ENCODE results near the gene TRIM10.
"Not testable (repeated sequence)": the region's sequence is repeated elsewhere in the genome, so short reads cannot be mapped to it uniquely, and the experiment has no call there.

Gene TRIM10

DNA sequence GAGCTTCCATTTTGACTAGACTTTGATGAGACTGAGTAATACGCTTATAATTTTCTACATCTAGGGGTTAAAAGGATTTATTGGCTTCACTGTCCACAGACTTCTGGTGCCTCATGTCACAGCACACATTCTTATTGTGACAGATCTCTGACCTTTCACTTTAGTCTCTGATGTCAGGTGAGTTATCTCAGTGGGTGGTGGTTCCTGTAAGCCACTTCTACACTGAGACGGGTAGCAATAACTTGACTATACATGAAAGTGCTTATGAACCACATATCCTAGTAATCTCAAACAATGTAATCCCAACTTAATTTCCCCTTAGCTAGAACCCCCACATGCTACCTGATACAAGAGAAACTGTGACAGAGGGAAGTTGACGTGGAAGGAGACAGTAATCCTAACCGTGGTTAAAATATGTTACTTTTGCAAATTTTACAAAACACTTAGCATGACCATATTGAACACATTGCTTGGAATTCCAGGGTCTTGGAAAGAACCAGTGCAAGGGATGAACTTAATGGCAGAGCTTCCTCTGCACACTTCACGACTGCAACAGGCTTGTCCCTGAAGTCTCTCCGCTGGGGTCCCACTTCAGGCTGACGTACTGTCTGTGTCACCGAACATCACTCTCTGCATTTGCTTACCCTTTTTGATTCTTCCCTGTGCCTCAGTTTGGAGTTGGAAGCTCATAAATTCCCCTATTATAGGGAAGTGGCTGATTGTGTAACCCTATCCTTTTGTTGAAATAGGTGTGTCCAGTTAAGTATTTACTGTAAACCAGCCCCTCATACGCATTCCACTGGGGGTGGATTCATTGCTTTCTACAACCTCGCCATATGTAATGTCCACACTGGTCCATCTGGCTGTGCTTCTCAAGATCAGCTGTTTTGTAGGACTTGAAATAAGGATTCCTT, 31.5 kb downstream of the TRIM10 start:
- no peak for DNase-seq (ENCODE audit: low read depth)

DNA sequence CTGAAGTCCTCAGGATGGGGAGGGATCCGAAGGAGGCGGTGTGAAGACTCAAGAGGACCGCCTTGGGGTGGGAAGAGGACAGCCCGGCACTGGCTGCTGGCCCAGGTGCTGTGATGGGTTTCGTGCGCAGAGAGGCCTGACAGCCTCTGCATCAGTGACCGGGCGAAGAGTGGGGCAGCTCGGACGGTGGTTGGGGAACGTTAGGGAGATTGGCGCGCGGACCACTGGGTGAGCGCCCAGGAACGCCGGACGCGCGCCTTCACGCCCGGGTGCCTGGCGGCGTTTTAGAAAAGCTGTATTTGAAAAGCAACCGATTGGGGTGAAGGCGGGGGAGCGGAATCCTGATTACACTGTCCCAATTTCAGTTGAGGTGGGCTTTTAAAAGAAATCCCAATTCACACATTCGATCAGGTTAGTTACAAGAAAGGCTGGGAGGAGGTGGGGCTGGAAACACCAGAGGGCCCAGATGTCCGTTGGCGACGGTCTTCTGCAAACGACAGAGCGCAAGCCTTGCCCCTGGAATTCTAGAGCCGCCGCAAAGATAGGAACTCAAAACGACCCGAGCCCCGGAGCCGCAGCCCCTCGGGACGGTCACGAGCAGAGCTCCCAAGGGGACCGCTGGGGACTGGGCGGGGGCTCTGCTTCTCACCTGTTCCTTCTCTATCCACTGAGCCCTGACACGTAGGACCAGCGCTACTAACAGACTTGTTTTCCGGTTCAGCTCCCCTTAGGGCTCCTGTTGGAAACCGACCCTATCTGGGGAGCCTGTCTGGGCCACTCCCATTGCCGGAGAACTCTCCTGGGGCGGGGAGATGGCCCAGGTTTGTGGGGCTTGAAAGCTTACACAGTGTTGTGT, 33.5 kb downstream of the TRIM10 start:
- no peak for DNase-seq (ENCODE audit: low read depth)

GRCh38 chr6:30122515-30122914, 38.5 kb downstream of the TRIM10 start:
- DNase-seq (ENCODE audit: low read depth), result no peak

- DNase-seq (ENCODE audit: low read depth), result no peak
These were observed 39.3 kb downstream of the TRIM10 start for GRCh38 chr6:30121446-30122366.

DNA sequence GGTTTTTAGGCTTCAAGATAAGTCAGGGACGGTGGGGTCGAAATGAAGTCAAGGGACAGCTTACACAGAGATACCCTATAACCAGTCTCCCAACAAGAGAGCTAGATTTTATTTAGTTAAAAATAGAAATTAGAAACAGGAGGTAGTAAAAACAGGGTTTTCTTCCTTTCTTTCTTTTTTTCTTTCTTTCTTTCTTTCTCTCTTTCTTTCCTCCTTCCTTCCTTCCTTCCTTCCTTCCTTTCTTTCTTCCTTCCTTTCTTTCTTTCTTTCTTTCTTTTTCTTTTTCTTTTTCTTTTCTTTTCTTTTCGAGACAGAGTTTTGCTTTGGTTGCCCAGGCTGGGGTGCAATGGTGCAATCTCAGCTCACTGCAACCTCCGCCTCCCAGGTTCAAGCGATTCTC, 42.3 kb downstream of the TRIM10 start:
- not testable (repeated sequence) for DNase-seq (ENCODE audit: low read depth)

GRCh38 chr6:30116724-30117123, 44.3 kb downstream of the TRIM10 start:
- DNase-seq (ENCODE audit: low read depth), result no peak

DNA sequence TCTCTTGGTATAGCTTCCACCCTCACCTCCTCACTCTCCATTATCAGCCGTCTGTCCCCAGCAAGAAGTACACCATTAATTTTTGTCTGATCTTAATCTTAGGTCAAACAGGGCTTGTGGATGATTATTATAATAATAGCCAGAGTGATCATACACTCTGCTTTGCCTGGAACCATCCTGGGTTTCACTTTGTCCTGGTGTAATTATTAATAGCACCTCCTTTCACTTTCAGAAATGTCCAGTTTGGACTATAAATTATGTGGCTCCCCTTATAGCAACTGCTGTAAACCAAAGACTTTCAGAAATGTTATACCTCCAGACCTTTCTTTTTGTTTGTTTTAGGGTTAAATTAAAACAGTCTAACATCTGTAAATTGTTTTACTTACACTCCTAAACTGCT, 47.2 kb downstream of the TRIM10 start:
- DNase-seq (ENCODE audit: low read depth), result no peak

DNA sequence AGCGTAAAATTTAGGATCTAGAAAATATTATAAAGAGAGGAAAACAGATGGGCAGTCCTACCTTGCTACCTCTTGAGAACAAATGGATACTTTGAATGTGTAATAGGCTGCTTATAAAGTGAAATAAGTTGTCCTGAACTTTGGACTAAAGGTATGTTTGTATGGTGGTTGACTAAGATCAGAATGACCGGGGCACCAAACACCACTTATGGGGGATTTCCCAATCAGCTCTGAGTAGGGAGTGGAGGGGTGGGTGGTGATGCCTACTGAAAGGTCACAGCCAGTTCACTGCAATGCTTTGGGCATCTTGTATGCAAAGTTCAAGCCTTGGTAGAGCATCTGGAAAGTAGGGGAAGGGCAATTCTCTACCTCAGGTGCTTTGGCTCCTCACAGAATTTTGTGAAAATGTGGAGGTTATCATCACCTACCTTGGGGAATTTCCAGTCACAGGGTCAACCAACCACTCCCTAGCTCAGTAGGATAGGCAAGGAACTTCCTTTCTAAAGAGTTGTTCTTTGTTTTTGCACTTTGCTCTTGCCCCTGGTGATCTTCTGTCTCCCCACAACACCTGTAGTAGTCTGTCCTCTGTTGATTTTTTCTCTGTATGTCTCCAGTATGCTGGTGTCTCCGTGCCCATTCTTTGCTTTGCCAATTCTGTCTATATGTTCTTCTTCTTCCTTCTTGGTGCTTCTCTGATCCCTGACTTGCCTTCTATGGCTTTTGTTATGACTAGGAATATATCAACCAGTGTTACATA, 47.8 kb downstream of the TRIM10 start, which contains the start of gene TRIM31:
TRIM31 (minus strand) TSS at position 88 of the 757 bp plus-strand sequence. CDS start 285 bp downstream, outside the sequence.
- no peak for DNase-seq (ENCODE audit: low read depth)

DNA sequence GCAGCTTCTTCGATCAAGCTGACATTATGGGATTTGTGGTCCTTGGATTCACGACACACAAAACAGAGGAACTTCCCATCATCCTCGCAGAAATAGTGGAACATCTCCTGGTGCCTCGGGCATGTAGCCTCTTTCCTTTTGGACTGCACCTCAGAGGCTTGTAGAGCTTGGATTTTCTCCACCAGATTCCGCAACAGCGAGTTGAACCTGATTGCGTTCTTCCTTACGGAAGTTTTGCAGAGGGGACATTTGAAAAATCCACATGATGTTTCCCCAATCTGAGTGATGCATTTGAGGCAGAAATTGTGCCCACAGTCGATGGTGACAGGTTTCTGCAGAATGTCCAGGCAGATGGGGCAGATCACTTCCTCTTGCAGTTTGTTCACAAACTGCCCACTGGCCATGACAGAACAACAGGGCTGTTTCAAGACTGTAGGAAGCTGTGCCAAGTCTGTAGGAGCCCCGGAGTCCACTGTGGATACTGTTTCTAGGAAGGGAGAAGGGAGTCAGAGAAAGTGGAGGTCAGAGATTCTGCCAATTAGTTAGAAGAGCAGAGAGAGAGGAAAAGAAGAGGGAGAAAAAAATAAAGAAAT, 48.5 kb downstream of the TRIM10 start:
- no peak for DNase-seq (ENCODE audit: low read depth)

GRCh38 chr6:30111266-30111856, 49.6 kb downstream of the TRIM10 start:
- DNase-seq (ENCODE audit: low read depth), result no peak

GRCh38 chr6:30104661-30105060, 56.4 kb downstream of the TRIM10 start:
- DNase-seq (ENCODE audit: low read depth), result no peak

DNA sequence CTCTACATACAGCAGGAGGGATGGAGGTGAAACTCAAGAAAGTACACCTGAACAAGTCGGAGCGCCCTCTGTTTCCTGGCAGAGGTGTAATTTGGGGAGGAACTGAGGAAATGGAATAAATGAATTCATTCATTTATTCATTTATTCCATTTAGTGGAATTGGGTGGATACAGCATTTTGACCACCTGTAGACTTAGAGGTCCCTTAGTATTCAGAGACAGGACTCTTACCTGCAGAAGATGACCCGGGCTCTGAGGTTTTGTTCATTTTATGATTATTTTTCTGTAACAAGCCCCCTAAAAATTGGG, 57.2 kb downstream of the TRIM10 start:
- DNase-seq (ENCODE audit: low read depth), result no peak

DNA sequence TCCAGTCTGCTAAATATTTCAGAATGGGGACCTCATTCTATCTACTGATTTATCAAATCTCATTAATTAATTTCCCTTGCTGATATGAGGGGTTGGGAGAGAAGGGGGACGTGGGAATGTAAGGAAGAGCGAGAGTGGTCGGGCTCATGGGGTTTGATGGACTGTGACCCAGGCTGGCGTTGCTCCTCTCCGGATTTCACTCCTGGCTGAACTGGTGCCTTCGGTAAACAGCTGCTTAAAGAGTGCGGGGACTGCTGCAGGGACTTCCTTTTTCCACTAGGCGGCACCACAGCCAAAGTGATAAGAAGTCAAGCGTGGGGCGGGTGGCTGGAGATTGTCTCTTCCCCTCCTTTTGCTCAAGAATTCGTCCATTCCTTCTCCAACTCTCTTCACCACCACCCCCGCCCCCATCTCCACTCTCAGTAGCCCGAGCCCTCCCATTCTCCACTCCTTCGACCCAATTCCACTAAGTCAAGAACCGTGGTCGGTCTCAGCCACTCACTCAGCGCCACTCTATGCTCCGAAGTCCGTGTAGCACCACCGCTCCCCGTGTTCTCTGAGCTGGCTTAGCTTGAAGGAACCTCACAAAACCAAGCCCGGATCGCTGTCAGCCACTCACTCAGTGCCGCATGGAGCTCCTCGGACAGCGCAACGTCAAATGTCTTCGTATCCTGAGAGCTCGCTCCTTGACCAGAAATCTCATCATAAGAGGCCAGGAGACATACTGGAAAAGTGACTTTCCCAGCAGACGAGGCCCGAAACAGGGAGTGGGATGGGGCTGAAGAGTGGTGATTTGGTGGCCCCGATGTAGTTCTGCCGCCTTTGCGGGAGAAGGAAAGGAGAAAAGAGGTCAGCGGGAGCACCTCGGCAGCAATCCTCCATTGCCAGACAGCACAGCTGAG, 57.8 kb downstream of the TRIM10 start:
- peak; percentile 83 for DNase-seq (ENCODE audit: low read depth)

GRCh38 chr6:30102414-30102969, 58.5 kb downstream of the TRIM10 start:
- peak; percentile 54 for DNase-seq (ENCODE audit: low read depth)
